Subcutaneous adipose tissue (tissue), 4 donors: ENCODE results near the gene KLHL42. TPM values are rescaled to one million over a fixed set of nuclear protein-coding genes. Genes with fewer than 3 reads are reported as not detected.

Experiments used
- total RNA-seq, 4 donors: library from RNA; depleted of rRNA; stranded (reverse); fragments of >200 nt; gene quantifications; one replicate each; pipeline ENCODE4 v1.1.0, GENCODE V29; 2016
- TF ChIP-seq, protein P1 (sequence below): fragments of 450-650 bp; IDR thresholded peaks from one replicate; pipeline ENCODE4 v1.5.1; 2016; ENCODE audit warnings: low read depth, mild to moderate bottlenecking, control low read depth, antibody characterized with exemption, moderate library complexity

KLHL42 gene
- total RNA-seq, 4 donors from 2014 or later = 15.4 to 24.6 (median 18.9) TPM

DNA sequence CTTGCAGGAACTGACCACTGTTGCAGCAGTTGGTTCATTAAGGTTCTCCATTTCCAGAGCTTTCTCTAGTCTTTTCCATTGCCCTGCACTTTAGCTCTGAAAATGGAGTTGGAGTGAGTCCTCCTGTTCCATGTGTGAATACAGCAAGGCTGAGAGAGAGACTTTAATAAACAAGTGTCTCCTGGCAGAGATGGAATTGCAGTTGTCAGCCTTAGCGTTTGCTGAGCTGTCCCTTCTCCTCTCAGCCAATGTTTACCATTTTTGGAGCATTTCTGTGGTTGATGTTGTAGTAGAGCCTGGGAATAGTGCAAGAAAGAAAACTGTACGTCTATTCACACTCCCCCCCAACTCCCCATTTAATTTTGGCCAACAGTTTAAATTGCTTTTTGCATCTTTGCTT, 7.5 kb downstream of the KLHL42 start:
- TF ChIP-seq, protein P1, sequence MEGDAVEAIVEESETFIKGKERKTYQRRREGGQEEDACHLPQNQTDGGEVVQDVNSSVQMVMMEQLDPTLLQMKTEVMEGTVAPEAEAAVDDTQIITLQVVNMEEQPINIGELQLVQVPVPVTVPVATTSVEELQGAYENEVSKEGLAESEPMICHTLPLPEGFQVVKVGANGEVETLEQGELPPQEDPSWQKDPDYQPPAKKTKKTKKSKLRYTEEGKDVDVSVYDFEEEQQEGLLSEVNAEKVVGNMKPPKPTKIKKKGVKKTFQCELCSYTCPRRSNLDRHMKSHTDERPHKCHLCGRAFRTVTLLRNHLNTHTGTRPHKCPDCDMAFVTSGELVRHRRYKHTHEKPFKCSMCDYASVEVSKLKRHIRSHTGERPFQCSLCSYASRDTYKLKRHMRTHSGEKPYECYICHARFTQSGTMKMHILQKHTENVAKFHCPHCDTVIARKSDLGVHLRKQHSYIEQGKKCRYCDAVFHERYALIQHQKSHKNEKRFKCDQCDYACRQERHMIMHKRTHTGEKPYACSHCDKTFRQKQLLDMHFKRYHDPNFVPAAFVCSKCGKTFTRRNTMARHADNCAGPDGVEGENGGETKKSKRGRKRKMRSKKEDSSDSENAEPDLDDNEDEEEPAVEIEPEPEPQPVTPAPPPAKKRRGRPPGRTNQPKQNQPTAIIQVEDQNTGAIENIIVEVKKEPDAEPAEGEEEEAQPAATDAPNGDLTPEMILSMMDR = no peak

DNA sequence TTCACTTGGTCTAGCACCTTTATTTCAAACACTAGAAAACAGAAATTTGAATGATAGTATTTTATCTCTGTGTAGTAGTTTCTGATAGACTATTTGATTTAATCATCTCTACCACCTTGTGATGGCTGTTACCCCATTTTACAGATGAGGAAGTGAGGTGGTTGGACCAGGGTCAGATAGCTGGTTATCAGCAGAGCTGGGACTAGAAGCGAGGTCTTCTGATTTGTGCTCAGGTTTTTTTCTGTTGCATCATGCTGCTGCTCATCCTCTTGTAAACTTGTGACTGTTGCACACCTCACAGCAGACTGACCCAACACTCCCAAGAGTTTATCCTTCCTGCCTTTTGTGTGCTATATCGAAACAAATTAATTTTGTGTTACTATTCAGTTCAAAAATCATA, 10.1 kb downstream of the KLHL42 start:
- TF ChIP-seq, protein P1 = no peak

DNA sequence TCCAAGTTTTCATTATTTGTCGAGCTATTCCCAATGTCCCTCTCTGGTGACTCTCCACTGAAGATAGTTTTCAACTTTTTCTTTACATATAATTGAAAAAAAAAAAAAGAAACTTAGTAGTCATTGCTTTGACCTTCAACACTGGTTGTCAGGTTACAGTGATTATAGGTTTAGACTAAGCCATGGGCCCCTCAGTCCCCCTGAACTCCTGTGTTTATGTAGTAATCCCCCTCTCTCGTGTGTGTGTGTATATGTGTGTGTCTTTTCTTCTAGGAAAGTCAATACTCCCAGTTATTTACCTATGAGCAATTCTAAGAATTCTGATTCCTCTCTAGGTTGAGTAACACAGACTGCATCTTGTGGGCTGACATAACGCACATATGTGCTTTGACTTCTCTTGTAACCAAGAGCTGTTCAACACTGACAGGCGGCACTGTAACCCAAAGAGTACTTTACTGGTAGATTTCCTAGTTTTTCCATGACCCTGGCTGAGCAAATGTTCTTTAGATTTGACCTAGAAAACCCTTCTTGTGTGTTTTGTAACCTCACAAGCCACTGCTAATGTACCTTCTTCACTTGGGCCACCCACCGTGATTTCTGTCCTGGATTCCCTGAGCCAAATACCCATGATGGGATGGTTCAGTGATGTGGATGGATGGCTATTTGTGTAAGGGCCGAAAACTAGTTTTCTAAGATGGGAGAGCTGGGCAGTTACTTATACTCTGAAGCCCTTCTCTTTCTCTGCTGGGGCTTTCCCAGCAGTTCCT, 15.0 kb downstream of the KLHL42 start:
- TF ChIP-seq, protein P1 = no peak

DNA sequence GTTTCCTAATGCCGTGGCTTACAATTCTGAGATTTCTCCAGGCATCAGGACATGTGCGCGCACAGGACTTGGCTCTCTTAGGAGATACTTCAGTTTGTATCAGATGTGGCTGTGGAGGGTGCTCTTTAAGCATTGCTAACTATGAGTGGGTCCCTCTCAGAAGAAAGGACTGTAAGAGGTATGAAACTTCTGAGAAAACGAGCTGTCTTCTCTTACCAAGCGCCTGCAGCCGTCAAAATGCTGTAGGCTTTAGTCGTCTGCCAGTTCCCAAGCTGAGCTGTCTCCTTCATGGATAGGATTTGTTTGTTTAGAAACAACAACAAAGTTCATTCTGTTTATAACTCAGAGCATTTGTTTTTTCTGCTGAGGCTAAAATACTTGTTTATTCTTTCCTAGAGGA, 16.1 kb downstream of the KLHL42 start:
- TF ChIP-seq, protein P1 = no peak

DNA sequence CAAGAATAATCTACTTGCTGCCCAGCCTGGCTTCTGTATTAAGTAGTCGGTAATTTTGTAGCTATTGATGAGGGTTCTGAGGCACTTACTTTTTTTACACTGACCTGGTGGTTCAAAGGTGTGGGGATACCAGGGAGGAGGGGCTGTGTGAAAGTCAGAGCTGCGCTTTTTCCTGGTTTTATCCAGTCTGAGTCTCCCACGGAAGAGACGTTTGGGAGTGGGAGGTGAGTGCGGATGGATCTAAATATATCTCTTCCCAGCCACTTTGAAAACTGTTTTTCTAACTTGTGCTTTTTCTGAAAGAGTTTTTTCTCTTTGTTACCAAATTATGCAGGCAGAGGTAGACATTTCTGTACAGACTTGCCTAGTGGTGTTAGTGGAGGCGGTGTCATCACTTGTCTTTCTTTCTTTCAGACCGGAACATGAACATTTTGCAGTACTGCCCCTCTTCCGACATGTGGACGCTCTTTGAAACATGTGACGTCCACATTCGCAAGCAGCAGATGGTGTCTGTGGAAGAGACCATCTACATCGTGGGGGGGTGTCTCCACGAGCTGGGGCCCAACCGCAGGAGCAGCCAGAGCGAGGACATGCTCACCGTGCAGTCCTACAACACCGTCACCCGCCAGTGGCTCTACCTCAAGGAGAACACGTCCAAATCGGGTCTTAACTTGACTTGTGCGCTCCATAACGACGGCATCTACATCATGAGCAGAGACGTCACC, 17.4 kb downstream of the KLHL42 start:
- TF ChIP-seq, protein P1 = no peak

DNA sequence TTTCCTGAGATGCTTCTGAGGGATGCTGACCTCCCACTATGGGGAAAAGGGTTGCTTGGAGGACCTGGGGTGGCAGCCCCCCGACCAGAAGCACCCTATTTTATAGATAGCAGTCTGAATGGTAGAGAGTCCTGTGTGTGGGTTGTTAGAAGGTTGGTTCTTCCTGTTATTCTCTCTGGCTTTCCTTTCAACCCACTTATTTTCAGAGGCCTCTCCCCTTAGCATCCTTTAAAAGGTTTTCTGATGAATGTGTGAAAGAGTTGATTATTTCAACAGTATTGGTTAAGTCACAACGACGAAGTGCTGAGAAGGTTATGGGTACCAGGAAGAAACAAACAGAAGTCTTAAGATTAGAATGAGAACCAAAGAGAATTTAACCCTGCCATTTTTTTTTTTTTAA, 20.8 kb downstream of the KLHL42 start:
- TF ChIP-seq, protein P1 = no peak

DNA sequence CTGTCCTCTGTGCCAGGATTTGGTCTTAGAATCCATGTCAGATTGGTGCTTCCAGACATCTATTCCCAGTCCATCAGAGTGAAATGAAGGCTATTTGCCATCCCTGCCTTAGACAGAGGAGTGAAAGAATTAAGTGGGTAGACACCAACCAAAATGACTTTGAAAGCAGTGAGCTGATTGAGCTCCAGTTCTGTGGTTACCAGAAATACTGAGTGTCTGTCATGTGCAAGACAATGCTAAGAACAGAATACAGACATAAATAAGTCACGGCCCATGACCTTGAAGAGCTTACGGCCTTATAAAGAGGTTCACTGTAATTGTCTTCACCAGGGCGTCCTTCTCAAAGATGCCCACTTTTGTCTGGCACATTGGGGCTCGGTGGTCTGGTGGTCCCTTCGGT, 21.6 kb downstream of the KLHL42 start:
- TF ChIP-seq, protein P1 = no peak
